ENCODE data around the gene BTAF1. TPM values are rescaled to one million over a fixed set of nuclear protein-coding genes. Genes with fewer than 3 reads are reported as not detected.
"Not testable (repeated sequence)": the region's sequence is repeated elsewhere in the genome, so short reads cannot be mapped to it uniquely, and the experiment has no call there.

Gene BTAF1
- total and polyA plus RNA-seq, 12 donors: 7.8 to 55.5 (median 21.3) TPM

GRCh38 chr10:91893051-91893450 lies 30.5 kb upstream of the BTAF1 start:
- Histone ChIP-seq H3K9me3 (replicated peaks in 1 of 3) (no peaks in the 10 kb centered on the region), H3K36me3 (replicated peaks in 1 of 2) (no peaks in the 10 kb centered on the region), H3K4me3 (no peak overlapping the region), H3K4me1 (replicated peaks in 1 of 2) (peaks cover 1 to 2% of the 10 kb centered on the region in 2 donors), H3K27me3 (no peaks in the 10 kb centered on the region), H3K27ac (no peak overlapping the region)
- no peak for DNase-seq
- no peak for TF ChIP-seq POLR2A (IDR thresholded peaks at IDR 0.05)
- no peak for TF ChIP-seq CTCF (IDR thresholded peaks at IDR 0.05)
- intact Hi-C loops (cut with DNase I): no loop called here
- 92 to 100% (median 97%) methylated on average over 2 of the region's 2 CpGs for WGBS, 4 donors

- 82 to 92% (median 87%) methylated on average over 14 of the region's 14 CpGs for WGBS, 4 donors
- H3K4me1 ChIP-seq (replicated peaks in 1 of 2); DNase-seq; H3K27me3 ChIP-seq; intact Hi-C loops (cut with DNase I); H3K27ac ChIP-seq; H3K9me3 ChIP-seq (replicated peaks in 1 of 3); H3K4me3 ChIP-seq; H3K36me3 ChIP-seq (replicated peaks in 1 of 2): not testable (repeated sequence)
These were observed 29.3 kb upstream of the BTAF1 start for GRCh38 chr10:91894261-91894685.

GRCh38 chr10:91896212-91896756 lies 27.3 kb upstream of the BTAF1 start:
- DNase-seq: no peak
- intact Hi-C loops (cut with DNase I): no loop called here
- Histone ChIP-seq H3K27me3 (no peaks in the 10 kb centered on the region), H3K27ac (no peak overlapping the region), H3K4me3 (no peak overlapping the region), H3K4me1 (replicated peaks in 1 of 2) (no peaks in the 10 kb centered on the region), H3K36me3 (replicated peaks in 1 of 2) (no peaks in the 10 kb centered on the region), H3K9me3 (replicated peaks in 1 of 3) (no peaks in the 10 kb centered on the region)
- TF ChIP-seq CTCF (IDR thresholded peaks at IDR 0.05): no peak
- TF ChIP-seq POLR2A (IDR thresholded peaks at IDR 0.05): no peak
- 71 to 93% (median 89%) methylated on average over 3 of the region's 3 CpGs for WGBS, 4 donors

- intact Hi-C loops (cut with DNase I): no loop called here
- Histone ChIP-seq H3K4me1 (replicated peaks in 1 of 2) (peaks cover 0 to 9% of the 10 kb centered on the region in 2 donors), H3K27ac (no peak overlapping the region), H3K36me3 (replicated peaks in 1 of 2) (no peaks in the 10 kb centered on the region), H3K4me3 (no peak overlapping the region), H3K9me3 (replicated peaks in 1 of 3) (no peaks in the 10 kb centered on the region), H3K27me3 (no peaks in the 10 kb centered on the region)
- DNase-seq: no peak
- WGBS, 4 donors: 63 to 69% (median 65%) methylated on average over 8 of the region's 8 CpGs
- no peak for TF ChIP-seq CTCF (IDR thresholded peaks at IDR 0.05)
- no peak for TF ChIP-seq POLR2A (IDR thresholded peaks at IDR 0.05)
These were observed 26.1 kb upstream of the BTAF1 start for GRCh38 chr10:91897421-91897820.
